HG03060 (cell line): ENCODE measurements around the gene C1QA.
"Not testable (repeated sequence)": the region's sequence is repeated elsewhere in the genome, so short reads cannot be mapped to it uniquely, and the experiment has no call there.

ENCODE experiments used
- ATAC-seq: cut with Tn5 transposase; IDR thresholded peaks from one replicate; pipeline ENCODE4 v1.9.1; 2021; ENCODE audit warnings: low read depth, moderate number of reproducible peaks; ENCODE audit not compliant: unreplicated experiment

Gene C1QA

GRCh38 chr1:22639286-22639685 lies 2.9 kb downstream of the C1QA start:
- ATAC-seq: no peak

DNA sequence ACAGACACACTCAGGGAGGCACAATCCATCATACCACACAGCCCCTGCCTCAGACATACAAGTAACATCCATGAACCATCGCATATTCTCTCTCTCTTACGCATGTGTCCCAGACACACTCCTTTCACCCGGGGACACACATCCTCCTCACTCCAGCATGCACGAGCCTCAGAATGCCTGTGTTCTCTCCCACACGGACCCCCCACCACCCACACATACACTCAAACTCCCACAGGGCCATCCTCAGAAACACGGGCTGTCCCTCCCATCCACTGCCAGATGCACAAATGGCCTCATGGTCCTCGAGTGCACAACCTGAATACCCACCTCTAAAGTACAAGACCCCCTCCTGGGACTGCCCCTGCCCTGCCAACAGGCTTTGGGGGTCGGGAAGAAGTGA lies 4.8 kb downstream of the C1QA start:
- ATAC-seq: no peak

DNA sequence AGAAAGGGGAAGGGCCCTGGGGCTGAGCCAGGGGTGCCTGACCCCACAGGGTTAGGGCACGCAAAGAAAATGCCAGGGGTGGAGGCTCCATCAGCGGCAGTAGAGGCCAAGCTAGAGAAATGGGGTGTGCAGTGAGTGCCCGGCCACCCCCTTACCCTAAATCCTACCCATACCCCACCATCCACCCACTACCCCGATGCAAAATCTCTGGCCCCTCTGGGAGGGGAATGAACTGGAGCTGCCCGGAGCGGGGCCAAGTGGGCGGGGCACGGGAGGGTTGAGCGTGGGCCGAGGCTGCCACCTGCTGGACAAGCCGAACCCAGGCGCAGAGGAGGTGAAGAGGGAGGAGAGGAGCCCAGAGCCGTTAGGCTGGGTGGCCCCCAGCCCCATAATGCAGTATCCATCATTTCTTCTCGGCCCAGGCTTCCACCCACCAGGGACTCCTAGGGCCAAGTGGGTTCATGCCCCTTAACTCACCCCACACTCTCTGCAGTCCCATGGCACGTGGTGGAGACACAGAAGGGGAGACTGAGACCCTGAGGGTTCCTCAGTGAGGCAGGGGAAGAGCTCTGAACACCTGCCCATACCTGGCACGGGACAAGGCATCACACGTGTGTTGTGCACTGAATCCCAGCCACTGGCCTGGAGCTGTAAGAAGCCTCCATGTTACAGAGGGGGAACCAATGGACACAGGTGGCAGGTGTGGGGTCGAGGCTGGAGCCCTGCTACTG lies 5.6 kb downstream of the C1QA start:
- no peak for ATAC-seq

DNA sequence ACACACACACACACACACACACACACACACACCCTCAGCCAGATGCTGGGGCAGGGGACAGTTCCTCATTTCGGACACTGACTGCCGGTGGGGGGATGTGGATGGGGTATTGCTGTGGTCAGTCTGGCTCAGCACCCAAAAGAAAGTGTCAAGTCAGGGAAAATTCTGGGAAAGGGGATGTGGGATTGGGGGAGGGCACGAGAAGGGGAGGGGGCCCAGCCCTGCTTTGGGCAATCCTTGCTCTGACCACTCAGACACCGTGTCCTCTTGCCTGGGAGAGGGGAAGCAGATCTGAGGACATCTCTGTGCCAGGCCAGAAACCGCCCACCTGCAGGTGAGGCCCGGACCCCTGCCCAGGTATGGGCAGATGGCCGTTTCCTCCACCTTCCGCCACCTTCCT lies 7.0 kb downstream of the C1QA start, which contains the start of gene C1QC:
Gene C1QC (plus strand): TSS at position 253 of the 400 bp plus-strand sequence. CDS start 391 bp downstream, outside the sequence.
- ATAC-seq: no peak

- ATAC-seq: no peak
These were observed 7.5 kb downstream of the C1QA start for GRCh38 chr1:22643928-22644327.

DNA sequence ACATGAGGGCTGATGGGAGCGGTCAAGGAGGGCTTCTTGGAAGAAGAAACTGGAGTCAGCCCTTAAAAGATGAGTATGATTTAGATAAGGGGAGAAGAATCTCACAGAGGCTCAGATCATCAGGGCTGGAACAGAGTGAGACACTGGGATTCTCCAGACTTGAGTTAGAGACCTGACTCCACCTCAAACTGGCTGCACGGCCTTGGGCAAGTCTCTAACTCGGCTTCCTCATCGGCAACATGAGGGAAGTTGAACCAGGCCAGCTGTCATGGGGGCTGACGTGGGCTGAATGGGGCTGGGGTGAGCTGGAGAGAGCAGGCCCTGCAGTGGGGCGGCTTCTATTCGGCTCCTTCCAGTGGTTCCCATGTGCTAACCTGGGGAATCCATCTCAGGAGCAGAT lies 9.5 kb downstream of the C1QA start:
- ATAC-seq: no peak

GRCh38 chr1:22646384-22646783 lies 10.0 kb downstream of the C1QA start:
- no peak for ATAC-seq

- no peak for ATAC-seq
These were observed 13.8 kb downstream of the C1QA start for GRCh38 chr1:22650089-22650693.

DNA sequence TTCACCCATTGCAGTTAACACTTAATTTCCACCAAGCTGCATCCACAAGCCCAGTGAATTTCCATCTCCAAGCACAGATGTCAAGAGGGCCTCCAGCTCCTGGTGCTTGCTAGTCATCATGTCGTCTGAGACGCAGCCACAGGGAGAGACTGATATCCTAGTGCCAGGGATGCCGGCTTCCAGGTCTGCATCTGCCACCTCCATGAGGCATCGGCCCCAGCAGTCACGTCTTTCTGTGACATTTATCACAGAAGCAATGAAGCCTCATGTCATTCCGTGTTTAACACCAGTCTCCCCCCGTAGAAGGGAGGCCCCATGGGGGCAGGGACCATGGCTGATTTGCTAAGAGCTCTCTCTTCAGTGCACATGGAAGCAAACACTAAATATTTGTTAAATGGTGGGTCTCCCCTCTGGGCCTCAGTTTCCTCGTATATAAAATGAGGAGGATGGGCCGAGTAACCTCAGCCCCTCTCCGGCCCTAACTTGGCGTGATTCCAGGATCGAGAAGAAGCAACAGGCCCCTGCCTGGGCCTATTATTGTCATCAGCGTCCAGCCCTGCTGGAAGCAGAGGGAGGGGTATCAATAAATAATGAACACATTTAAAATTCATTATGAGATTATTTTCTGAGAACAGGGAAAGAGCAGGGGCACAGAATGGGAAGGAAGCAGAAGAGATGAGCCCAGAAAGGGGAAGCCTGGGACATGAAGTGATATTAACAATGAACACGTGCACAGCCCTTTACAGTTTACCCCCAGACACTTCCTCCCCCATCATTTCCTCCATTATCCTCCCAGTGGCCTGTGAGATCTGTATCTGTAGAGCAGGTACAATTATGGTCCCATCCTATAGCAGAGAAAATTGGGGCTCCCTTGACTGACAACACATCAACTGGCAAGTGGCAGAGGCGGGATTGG lies 15.8 kb downstream of the C1QA start:
- no peak for ATAC-seq

- no peak for ATAC-seq
These were observed 16.5 kb downstream of the C1QA start, which contains the start of gene C1QB for GRCh38 chr1:22652881-22653316. TSS of gene C1QB (plus strand) at chr1:22653236. CDS start at chr1:22659463, 6,227 bp downstream.

- ATAC-seq: no peak
These were observed 18.3 kb downstream of the C1QA start for GRCh38 chr1:22654692-22655091.

DNA sequence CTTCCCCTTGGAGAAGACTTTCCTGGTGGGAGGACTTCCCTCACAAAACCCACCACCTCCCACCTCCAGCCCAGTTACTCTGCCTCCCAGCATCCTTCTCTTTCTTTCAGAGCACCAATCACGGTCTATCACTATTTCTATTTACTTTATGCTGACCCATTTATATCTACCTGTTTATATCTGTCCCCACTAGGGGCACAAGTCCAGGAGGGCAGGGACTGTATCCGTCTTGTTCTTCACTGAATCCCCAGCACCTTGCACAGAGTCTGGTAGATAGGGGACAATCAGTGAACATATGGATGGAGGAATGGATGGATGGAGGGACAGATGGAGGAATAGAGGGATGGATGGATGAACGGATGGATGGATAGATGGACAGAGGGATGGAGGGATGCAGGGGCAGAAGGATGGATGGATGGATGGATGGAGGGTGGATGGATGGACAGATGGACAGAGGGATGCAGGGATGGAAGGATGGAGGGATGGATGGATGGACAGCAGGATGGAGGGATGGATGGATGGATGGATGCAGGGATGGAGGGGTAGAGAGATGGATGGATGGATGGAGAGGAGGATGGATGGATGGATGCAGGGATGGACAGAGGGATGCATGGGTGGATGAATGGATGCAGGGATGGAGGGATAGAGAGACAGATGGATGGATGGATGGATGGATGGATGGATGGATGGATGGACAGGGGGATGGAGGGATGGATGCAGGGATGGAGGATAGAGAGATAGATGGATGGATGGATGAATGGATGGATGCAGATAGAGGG lies 22.1 kb downstream of the C1QA start:
- ATAC-seq: no peak

DNA sequence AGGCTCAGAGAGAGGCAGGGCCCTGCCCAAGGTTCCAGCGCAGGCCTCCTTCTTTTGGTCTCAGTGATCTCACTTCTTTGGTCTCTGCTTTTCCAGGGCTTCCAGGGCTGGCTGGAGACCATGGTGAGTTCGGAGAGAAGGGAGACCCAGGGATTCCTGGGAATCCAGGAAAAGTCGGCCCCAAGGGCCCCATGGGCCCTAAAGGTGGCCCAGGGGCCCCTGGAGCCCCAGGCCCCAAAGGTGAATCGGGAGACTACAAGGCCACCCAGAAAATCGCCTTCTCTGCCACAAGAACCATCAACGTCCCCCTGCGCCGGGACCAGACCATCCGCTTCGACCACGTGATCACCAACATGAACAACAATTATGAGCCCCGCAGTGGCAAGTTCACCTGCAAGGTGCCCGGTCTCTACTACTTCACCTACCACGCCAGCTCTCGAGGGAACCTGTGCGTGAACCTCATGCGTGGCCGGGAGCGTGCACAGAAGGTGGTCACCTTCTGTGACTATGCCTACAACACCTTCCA lies 24.4 kb downstream of the C1QA start:
- no peak for ATAC-seq

DNA sequence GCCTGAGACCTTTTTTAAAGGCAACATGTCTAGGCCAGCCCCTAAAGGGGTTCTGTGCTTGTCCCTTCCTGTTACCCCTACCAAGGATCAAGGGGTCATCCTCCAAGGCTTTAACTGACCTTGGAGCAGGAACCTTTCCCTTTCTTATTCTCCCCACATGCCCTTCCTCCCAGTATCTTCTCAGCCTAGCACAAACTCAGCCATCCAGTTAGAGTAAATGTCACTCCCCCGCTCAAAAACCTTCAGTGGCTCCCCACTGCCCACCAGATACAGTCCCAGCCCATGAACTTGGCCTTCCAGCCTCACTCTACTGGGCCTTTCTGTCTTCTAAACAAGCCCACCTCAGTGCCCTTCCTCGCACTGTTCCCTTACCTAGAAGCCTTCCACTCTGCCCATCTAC lies 25.5 kb downstream of the C1QA start:
- ATAC-seq: no peak

DNA sequence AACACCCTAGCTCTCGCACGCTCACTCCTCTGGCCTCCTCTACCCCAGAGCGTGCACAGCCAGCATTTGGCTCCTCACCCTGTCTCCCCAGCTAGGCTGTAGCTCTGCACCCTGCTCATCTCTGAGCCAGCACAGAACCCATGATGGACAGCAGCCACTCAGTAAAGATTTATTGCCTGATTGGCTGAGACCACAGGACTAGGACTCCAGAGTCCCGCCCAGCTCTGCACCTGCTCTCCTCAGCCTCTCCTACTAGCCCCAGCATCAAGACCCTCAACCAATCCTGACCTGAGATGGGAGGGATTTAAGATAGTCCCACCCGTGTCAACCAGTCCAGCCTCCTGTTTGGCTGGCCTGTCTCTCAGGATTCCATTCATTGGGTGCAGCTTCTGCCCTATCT lies 25.9 kb downstream of the C1QA start:
- no peak for ATAC-seq

DNA sequence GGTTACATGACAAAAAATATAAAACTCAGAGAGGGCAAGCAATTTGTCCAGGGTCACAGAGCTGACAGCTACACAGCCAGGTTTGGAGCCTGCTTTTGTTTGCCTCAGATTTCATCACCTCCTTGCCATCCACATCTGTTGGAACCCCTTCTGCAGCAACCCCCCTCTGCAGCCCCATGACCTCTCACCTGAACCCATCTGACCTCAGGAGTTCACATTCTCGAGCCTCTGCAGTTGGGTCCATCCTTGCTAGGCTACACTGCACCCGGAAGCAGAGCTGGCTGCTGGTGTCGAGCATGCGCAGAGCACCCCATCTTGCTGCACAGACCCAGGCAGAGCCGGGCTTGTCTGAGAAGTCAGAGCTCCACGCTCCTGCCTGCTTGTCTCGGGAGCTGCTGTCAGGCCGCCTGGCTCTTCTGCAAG lies 26.6 kb downstream of the C1QA start:
- no peak for ATAC-seq

DNA sequence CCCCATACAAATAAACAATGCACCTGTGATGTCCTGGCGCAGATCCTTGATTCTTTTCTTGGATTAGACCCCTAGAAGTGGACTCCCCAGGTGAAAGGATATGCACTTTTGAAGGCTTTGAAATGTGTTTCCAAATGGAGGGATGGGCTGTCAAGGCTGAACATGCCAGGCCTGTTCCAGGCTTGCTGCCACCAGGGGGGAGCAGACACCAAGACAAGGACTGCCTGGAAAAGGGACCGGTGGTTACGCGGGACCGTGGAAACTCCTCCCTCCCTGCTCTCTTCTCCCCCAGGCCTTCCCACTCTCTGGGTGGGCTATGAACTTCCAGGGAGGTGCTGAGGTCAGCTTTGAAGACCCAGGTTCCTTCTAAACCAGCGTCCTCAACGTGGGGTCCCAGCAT lies 29.3 kb downstream of the C1QA start:
- no peak for ATAC-seq

- ATAC-seq: no peak
These were observed 30.0 kb downstream of the C1QA start for GRCh38 chr1:22666412-22666811.

- not testable (repeated sequence) for ATAC-seq
These were observed 32.4 kb downstream of the C1QA start for GRCh38 chr1:22668840-22669239.

DNA sequence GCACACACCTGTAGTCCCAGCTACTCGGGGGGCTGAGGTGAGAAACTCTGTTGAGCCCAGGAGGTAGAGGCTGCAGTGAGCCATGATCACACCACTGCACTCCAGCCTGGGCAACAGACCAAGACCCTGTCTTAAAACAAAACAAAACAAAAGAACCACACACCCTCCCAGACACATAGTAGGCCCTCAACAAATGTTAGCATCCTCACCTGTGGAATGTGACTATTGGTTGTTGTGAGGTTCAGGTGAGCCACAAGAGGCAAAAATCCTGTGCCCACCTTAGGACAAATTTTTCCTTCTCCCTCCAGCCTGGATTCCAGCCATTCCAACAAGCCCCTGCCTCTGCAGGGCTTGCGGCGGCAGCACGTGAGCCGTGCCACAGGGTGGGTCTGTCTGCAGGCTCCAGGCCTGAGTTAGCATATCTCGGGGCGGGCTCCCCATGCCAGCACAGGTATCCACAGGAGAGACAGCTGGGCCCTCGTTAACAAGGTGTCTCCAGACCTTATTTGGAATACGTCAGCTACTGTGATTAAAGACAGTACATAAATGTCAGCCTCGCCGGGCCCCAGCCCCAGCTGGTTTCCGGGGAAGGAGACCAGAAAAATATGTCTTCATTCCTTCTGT lies 34.0 kb downstream of the C1QA start:
- no peak for ATAC-seq
